Activated CD8-positive, alpha-beta memory T cell treated with anti-CD3 and anti-CD28 coated beads, Interleukin-2, amount 50 U/mL, for 4 hours (primary cell): ENCODE measurements around the gene VLDLR.

Source experiments
- DNase-seq: peaks from one replicate; pipeline ENCODE4 v3.0.0-alpha.2; 2020

VLDLR gene

DNA sequence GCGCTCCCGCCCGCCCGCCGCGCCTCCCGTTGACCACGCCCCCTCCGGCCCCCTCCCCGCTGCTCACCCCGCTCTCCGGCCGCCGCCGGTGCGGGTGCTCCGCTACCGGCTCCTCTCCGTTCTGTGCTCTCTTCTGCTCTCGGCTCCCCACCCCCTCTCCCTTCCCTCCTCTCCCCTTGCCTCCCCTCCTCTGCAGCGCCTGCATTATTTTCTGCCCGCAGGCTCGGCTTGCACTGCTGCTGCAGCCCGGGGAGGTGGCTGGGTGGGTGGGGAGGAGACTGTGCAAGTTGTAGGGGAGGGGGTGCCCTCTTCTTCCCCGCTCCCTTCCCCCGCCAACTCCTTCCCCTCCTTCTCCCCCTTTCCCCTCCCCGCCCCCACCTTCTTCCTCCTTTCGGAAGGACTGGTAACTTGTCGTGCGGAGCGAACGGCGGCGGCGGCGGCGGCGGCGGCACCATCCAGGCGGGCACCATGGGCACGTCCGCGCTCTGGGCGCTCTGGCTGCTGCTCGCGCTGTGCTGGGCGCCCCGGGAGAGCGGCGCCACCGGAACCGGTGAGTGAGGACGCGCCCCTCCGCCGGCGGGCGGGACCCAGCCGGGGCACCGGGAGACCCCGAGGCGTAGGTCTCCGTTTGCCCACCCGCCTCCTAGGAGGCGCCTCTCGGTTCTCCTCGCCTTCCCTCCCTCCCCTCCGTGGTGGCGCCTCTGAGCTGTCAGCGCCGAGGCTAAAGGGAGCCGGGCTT is at the start of gene VLDLR:
Gene VLDLR, plus strand, starts transcription at position 66 of the 739 bp plus-strand sequence. Its CDS starts 403 bp downstream, at position 469.
- DNase-seq: peak; percentile 20

DNA sequence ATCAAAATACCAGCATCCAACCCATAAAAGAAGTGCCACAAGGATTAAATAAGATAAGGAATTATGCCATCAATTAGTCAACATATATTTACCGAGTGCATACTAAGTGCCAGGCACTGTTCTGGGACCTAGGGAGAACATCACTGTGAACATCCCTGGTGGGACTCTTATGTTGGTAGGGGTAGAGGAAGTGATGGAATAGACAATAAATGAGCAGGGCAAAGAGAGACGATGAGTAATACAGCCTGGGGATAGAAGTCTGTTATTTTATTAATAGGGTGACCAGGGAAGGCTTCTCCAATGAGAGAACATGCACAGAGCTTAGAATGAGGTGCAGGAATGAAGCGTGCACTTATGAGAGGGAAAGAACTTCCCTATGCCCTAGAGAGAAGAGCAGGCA is 47.4 kb upstream of the VLDLR start:
- DNase-seq: no peak

GRCh38 chr9:2576631-2577030 is 45.0 kb upstream of the VLDLR start:
- no peak for DNase-seq

- DNase-seq: no peak
Measured at GRCh38 chr9:2583308-2584013, 38.1 kb upstream of the VLDLR start.

DNA sequence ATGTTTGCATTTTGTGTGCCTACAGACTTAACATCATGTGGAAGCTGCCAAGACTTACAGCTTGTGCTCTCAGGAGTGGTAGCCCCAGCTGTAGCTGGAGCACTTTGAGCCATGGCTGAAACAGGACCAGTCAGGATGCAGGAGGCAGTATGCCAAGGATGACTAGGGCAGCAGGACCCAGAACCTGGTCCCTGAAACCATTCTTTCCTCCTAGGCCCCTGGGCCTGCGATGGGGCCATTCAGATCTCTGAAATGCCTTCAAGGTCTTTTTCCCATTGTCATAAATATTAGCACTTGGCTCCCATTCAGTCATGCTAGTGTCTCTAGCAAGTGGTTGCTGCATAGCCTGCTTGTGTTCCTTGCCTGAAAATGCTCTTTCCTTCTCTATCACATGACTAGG is 29.6 kb upstream of the VLDLR start:
- no peak for DNase-seq

DNA sequence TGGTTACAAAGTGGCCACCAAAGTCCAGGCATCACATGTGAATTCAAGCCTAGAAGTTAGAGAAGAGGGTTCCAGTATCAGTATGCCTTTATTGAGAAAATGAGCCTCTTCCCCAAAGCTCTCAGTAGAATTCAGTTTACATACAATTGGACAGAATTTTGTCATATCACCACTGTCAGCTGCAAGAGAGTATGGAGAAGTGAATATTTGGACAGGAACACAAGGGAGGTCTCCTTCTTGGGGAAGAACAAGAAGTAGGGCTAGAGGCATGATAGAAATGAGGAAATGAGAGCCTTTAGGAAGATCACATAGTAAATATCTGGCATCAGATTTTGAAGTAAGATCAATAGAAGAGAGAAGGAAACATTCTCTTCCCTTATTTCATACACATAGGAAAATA is 27.8 kb upstream of the VLDLR start:
- no peak for DNase-seq

DNA sequence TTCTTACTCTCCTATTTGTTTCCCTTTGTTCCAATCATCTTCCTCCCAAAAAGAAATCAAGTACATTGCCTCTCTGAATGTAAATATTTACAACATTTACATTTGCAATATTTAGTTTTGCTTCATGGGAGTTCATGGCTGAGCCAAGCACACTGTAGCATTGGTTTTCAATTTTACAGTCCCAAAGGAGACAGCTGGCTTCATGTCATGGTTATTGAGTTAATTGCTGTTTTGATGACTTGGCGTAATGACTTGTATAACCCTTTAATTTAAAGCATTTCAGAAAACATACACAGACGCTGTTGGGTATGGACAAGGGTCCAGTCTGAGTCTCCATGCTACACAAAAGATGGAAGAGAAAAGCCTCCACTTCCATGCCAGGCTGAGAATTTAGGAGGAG is 25.6 kb upstream of the VLDLR start:
- no peak for DNase-seq

GRCh38 chr9:2597483-2597882 is 24.1 kb upstream of the VLDLR start:
- DNase-seq: no peak

DNA sequence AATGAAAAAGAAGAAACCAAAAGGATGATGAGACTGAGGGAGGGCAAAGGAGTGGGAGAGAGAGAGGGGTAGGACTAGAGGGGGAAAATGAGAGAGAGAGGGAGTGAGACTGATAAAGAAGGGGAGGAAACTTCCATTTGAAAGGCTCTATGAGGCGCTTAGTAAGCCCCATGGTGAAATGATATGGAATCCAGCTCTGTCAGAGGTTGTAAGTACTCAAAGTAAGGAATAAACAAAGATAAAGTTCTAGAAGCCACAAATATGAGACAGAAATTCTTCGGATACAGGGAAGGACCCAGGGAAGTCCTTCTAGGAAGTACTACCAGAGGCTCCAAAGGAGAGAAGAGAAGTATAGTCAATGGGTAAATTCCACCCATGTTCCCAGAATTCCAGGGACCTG is 21.7 kb upstream of the VLDLR start:
- no peak for DNase-seq

DNA sequence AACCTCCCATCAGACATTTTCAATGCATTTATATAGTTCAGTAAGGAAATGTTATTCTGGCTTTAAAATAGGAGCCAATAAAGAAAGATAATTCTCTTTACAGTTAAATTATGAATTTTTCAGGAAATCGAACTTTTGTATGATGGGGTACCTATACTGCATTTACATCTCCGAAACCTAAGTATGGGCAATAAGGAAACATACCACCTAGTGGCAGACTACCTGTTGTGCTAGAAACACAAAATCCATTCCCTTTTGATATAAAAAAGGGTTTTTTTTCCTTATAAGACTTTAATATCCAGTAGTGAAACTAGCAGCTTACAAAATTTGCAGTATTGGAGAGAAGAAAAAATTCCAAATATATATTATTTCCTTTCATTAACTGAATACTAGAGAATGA is 21.3 kb upstream of the VLDLR start:
- DNase-seq: no peak

DNA sequence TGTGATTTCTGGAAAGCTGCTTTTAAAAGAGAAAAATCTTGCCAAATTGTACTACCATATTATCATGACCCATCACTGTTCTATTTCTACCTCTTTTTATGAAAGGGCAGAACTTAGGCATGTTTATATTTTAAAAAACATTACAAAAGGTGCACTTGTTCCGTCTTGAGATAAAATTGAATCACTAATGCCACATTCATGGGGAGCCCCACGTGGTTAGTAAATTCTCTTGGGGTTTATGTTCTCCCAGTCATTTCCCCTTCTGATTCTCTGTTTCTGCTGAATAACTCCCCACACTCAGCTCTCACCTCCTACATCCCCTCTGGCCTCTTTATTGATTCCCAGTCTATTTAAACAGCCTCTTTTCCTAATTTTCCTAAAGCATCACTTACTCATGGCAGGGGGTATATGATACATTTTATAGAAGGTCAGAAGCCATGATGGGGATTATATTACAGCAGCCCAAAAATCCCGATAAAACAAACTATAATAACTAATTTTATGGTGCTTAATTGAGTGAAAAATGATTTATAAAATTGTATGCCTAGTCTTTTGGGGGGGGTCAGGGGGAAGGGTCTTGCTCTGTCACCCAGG is 19.7 kb upstream of the VLDLR start:
- DNase-seq: no peak

- DNase-seq: no peak
Measured at GRCh38 chr9:2602704-2603116, 18.9 kb upstream of the VLDLR start.

GRCh38 chr9:2603621-2604020 is 18.0 kb upstream of the VLDLR start:
- no peak for DNase-seq

- no peak for DNase-seq
Measured at GRCh38 chr9:2605246-2605645, 16.3 kb upstream of the VLDLR start.

DNA sequence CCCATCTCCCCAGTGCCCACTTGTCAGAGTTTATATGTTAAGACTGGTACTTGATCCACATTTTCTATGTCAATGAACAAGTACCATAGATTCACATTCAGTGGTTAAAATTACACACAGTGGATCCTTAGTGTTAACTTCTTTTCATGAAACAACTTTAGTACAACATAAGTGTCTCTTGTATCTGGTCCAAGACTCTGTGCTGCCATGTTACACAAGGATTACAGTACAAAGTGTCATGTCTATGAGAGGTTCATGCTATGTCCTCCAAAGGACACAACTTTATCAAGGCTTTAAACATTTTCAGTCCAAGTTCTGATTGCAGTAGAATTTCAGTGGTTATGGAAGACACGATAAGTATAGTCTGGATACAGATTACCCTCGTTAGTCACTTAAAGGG is 13.3 kb upstream of the VLDLR start:
- no peak for DNase-seq

DNA sequence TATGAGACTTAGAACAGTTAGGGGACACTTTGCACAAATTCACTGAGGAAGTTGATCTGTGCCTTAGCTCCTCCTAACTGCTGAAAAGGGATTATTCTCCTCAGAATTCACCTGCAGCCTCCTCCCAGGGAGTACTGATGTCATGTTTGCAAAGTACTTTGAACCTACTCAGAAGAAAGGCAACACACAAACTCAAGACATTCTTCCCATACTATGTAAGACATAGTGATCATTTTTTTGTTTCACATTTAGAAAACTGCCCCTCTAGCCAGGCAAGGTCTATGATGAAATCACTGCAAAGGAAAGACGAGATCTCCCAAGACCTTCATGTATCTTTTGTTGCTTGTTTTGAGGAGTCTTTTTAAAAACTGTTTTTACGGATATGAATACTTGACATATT is 10.6 kb upstream of the VLDLR start:
- no peak for DNase-seq

- DNase-seq: no peak
Measured at GRCh38 chr9:2611961-2612360, 9.6 kb upstream of the VLDLR start.

DNA sequence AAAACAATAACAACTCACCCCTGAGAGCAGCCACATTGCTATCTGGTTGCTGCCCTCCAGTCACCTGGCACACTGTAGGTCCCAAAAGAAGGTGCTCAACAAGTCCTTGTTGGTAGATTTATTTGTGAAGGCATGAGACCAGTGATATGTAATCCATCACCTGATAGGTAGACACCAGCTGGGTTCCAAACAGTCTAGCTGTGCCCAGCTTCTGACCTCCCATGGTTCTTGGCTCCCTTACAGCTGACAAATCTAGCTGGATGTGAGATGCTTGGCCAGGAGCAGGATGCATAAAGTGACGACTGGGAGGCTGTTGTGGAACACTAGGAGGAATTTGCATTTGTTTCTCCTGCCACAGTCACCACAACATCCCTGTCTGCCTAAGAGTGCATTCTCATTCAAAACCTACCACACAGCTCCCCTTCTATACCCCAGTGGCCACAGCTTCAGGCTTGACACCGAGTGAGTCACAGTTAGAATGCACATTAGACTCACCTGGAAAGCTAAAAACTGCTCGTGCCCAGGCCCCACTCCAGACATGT is 7.8 kb upstream of the VLDLR start:
- no peak for DNase-seq

- DNase-seq: no peak
Measured at GRCh38 chr9:2615497-2615896, 6.1 kb upstream of the VLDLR start.

- no peak for DNase-seq
Measured at GRCh38 chr9:2616692-2617377, 4.8 kb upstream of the VLDLR start.

- DNase-seq: no peak
Measured at GRCh38 chr9:2618289-2618688, 3.3 kb upstream of the VLDLR start.

DNA sequence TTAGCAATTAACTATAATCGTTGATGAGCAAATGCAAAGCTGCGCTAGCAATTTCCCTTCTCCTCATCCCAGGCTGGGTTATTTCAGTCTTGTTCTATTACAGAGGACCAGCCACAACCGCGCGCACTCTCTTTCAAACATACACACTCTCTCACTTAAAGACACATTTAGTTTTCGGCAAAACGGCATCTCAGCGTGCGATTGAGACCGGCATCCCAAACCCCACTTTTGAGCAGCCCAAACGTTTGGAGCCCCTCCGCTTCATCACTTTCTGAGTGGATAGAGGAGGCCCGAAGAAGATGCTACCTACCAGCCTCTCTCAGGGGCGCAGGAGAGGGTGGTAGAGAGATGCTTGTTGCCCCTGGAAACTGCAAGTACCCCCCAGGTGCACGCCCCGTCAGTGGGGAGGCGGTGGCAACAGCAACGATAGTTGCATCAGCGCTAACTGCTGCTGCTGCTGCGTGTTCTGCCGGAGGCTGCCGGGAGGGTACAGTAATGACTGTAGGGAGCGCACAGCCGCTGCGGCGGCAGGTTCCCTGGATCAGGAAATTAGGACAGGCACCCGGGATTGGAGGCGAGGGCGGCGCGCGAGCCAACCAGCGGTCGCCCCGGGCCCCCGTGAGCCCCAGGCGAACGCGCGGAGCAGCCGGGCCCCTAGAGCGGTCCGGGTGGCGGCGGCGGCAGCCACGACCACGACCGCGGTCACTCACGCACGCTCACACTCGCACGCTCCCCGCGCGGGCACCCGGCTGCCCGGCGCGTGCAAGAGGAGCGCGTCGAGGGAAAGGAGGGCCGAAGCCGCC is 467 bp upstream of the VLDLR start:
- DNase-seq: peak; percentile 24
